Posterior cingulate gyrus (tissue), 11 donors: ENCODE data around the gene EMD.

Experiments
- DNase-seq, 10 donors: peaks; one replicate each; pipeline versions ENCODE4 v3.0.0 to v3.0.0-alpha.2; 2020 to 2021; ENCODE audit warnings: mixed read lengths in 3 of 10
- intact Hi-C: fragments of 100-400 bp; cut with DNase I; formaldehyde crosslinking; loops from one replicate; pipeline ENCODE4 v1.15.1; 2023

EMD gene

DNA sequence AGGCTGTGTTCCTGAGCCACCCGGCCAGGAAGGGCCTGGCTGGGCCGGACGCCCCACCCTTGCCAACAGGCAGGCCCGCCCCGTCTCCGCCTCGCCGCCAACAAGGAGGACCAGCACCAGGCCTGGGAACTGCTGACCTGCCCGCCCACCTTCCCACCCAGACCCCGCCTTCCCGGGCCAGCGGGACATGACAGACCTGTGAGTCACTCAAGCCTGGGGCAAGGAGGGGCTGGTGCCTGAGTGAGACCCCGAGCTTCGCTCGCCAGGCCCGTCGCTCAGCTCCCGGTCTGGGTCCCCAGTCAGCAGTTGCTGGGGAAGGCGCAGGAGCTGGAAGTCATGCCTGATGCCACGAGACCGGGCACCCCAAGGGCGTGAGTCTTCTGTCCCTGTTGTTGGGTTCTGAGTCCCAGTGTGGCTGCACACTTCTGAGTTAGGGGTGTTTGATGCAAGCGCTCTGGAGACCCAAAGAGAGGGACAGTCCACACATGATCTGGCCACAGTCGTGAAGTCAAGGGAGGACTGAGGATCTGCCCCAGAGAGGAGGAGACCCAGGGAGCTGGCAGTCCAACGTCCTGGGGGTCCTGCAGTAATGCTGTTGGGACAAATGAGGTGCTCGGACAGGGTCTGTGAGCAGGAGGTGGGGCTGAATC is 30.3 kb downstream of the EMD start, which contains the start of gene DNASE1L1:
DNASE1L1 (minus strand) TSS at position 33 of the 650 bp plus-strand sequence. CDS start 3,686 bp downstream, outside the sequence.
- intact Hi-C loops, result no loop called here

GRCh38 chrX:154411981-154412340 is 32.9 kb downstream of the EMD start:
- DNase-seq, result peak in 9 of 10 donors; percentile 25 to 94 (median 60)
- intact Hi-C loops, result no loop called here

More for the DNA sequence above, 30.3 kb downstream of the EMD start, which contains the start of gene DNASE1L1:
- DNase-seq, result peak in 3 of 10 donors; percentile 24 to 91 (median 37)

DNA sequence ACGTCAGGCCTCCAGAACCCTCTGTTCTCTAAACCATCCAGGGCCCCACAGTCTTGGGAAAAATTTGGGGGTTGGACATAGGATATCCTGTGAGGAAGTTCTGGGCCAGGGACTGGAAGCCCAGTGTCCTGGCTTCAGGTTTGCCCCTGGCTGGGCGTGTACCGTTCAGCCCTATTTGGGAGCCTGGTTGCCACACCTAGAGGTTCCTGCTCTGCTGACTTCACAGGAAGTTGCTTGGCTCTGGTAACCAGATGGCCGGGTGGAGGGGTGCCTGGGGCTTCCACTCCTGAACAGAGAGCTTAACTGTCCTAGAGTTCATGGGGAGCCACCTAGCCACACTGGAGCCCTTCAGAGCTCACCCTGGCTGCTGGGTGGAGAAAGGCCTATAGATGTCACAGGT is 33.4 kb downstream of the EMD start:
- intact Hi-C loops, result no loop called here
- DNase-seq, result no peak

DNA sequence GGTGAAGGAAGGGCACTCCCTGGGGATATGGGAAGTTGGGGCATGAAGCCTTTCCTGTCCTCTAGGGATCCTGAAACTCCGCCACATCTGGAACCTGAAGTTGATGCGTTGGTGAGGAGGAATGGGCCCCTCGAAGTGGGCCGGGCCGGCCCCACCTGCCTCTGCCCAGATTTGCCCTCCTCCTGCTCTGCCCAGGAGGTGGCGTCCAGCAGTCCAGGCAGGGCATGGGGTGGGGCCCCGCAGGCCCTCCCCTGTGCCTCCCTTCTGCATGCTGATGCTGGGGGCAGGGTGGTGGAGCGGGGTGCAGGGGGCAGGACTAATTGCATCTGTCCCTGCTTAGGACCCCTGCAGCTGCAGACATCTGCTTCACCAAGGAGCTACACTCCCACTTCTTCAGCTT is 34.0 kb downstream of the EMD start:
- no peak for DNase-seq
- intact Hi-C loops, result no loop called here

DNA sequence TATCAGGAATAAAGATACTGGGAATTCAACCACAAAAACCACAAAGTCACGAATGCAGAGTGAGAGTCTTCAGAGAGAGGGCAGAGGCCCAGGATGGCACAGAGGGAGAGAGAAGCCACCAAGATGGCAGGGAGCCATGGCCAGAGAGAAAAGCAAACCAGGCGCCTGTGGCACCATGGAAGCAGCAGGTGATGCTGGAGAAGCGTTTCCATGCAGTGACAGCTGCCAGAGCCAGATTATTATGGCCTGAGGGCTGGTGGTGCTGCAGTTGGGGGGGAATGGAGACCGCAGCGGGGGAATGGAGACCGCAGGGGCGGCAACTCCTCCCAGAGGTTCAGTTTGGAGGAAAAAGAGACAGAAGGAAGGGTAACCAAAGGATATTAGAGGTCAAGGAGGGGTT is 38.1 kb downstream of the EMD start:
- DNase-seq, result no peak
- intact Hi-C loops, result no loop called here

- no peak for DNase-seq
- intact Hi-C loops, result no loop called here
Observed at GRCh38 chrX:154419189-154419588, 40.1 kb downstream of the EMD start.

- intact Hi-C loops, result no loop called here
- DNase-seq, result no peak
Observed at GRCh38 chrX:154419688-154420401, 40.8 kb downstream of the EMD start.

DNA sequence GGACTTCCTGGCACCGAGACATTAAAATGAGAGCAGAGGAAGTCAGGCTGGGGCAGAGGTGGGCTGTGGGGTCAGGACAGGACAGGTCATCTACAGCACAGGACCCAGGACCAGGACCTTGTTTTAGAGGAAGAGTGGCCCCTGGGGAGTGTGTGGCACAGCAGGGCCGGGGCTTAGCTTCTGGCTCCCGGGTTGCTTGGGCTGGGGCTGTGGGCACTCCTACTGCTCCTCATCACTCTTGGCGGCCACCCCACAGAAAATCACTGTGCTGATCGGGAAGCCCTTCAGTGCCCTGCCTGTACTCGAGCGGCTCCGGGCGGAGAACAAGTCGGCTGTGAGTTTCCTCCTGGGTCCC is 41.3 kb downstream of the EMD start:
- DNase-seq, result no peak
- intact Hi-C loops, result no loop called here

DNA sequence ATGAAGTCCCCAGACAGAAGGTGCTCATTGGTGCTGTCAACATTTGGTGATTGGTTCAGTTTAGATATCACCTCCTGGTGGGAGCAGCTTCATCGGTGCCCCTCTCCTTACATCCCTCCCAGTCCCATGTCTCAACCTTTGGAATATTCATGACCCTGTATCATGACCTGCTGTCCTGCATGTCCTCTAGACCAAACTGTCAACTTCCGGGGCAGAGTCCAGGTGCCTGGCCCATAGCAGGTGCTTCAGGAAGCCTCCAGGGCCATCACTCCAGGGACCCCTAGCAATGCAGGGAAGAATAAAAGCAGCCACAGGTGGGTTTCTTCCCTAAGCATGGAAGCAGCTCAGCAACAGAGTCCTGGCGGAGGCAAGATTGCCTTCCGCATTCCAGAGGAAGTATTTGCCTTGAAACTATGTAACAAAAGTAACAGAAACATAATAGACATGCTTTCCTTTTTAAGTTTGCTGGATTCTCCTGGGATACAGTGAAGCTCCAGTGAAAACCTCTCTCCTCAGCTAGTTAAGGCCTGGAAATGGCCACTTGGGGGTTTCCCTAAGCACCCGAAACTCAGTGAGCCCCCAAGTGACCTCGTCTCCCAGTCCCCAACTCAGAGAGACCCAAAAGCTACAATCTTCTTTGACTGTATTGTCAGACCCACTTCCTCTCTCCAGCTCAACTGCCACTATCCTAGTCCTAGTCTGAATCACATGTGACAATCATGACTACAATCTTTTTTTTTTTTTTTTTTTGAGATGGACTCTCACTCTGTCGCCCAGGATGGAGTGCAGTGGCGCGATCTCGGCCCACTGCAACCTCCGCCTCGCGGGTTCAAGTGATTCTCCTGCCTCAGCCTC is 48.0 kb downstream of the EMD start:
- intact Hi-C loops, result no loop called here
- no peak for DNase-seq

- peak; percentile 86 to 99 (median 88) for DNase-seq
- intact Hi-C loops, result no loop called here
Observed at GRCh38 chrX:154428176-154429171, 49.4 kb downstream of the EMD start, which contains the start of gene ATP6AP1. Gene ATP6AP1, plus strand, starts transcription at chrX:154428677. Its CDS starts 16 bp downstream, at chrX:154428693.

GRCh38 chrX:154429711-154430110 is 50.6 kb downstream of the EMD start:
- DNase-seq, result no peak
- intact Hi-C loops, result no loop called here

- intact Hi-C loops, result no loop called here
Observed at GRCh38 chrX:154430479-154430878, 51.4 kb downstream of the EMD start.

GRCh38 chrX:154430916-154431315 is 51.8 kb downstream of the EMD start:
- intact Hi-C loops, result no loop called here
- DNase-seq, result no peak

More at GRCh38 chrX:154430479-154430878, 51.4 kb downstream of the EMD start:
- no peak for DNase-seq
